PC-3 (cell line): ENCODE measurements around the gene WDR45B. TPM values are rescaled to one million over a fixed set of nuclear protein-coding genes. Genes with fewer than 3 reads are reported as not detected.

Experiments used
- ATAC-seq: fragments of 200-7000 bp; cut with Tn5 transposase; 2 replicates; pipeline ENCODE4 v1.9.1; 2020; ENCODE audit warnings: mild to moderate bottlenecking, moderate library complexity
- BruUV-seq: library from RNA; stranded (reverse); fragments of 400-500 nt; replicated peaks from 2 replicates; lab custom pipeline; 2021; lab: Mats Ljungman, UMichigan
- CTCF ChIA-PET: fragments of 300-600 bp; sonication (Branson Sonifier 250); formaldehyde crosslinking; loops from one replicate; lab custom pipeline; 2022; ENCODE audit warnings: antibody characterized with exemption; lab: Charles Lee
- POLR2A ChIA-PET: fragments of 300-600 bp; sonication (Branson Sonifier 250); formaldehyde crosslinking; loops from one replicate; lab custom pipeline; 2022; ENCODE audit warnings: antibody characterized with exemption; ENCODE audit not compliant: unreplicated experiment; lab: Charles Lee
- DNase-seq: peaks from one replicate; pipeline ENCODE4 v3.0.0-alpha.2; 2015
- H2AFZ ChIP-seq: fragments of 300-600 bp; sonication (generic); 2 replicates; pipeline ENCODE4 v1.6.0; 2016; ENCODE audit warnings: antibody characterized with exemption, low read length
- H3F3A ChIP-seq: fragments of 300-600 bp; sonication (generic); one replicate; pipeline ENCODE4 v1.6.0; 2017; ENCODE audit warnings: antibody characterized with exemption, low read length, control low read depth, mild to moderate bottlenecking; ENCODE audit not compliant: unreplicated experiment
- H3K27ac ChIP-seq: fragments of 300-600 bp; sonication (generic); 2 replicates; pipeline ENCODE4 v1.5.1; 2016; ENCODE audit warnings: mild to moderate bottlenecking, low read length
- H3K27me3 ChIP-seq: fragments of 300-600 bp; sonication (generic); 2 replicates; pipeline ENCODE4 v1.6.1; 2016; ENCODE audit warnings: low read length, mixed read lengths
- H3K36me3 ChIP-seq: fragments of 300-600 bp; sonication (generic); 2 replicates; pipeline ENCODE4 v1.6.1; 2016; ENCODE audit warnings: low read depth, mixed run types, low read length, mixed read lengths
- H3K4me1 ChIP-seq: fragments of 300-600 bp; sonication (generic); 2 replicates; pipeline ENCODE4 v1.5.1; 2016; ENCODE audit warnings: low read length; ENCODE audit not compliant: insufficient read depth
- H3K4me2 ChIP-seq: fragments of 300-600 bp; sonication (generic); 2 replicates; pipeline ENCODE4 v1.6.0; 2016; ENCODE audit warnings: low read length
- H3K4me3 ChIP-seq: fragments of 300-600 bp; sonication (generic); 2 replicates; pipeline ENCODE4 v1.5.1; 2016; ENCODE audit warnings: mild to moderate bottlenecking, low read length, mixed read lengths
- H3K79me2 ChIP-seq: fragments of 300-600 bp; sonication (generic); 2 replicates; pipeline ENCODE4 v1.6.1; 2017; ENCODE audit warnings: low read length, mixed read lengths
- H3K9ac ChIP-seq: fragments of 300-600 bp; sonication (generic); 2 replicates; pipeline ENCODE4 v1.6.0; 2016; ENCODE audit warnings: mild to moderate bottlenecking, low read length
- H3K9me2 ChIP-seq: fragments of 300-600 bp; sonication (generic); replicated peaks from 2 replicates; pipeline ENCODE4 v1.6.1; 2016; ENCODE audit warnings: mixed run types, low read length, mixed read lengths
- H3K9me3 ChIP-seq: fragments of 300-600 bp; sonication (generic); 2 replicates; pipeline ENCODE4 v1.6.1; 2016; ENCODE audit warnings: low read length, mixed read lengths
- H4K20me1 ChIP-seq: fragments of 300-600 bp; sonication (generic); 2 replicates; pipeline ENCODE4 v1.6.1; 2016; ENCODE audit warnings: low read length, mixed read lengths
- EZH2 ChIP-seq: fragments of 300-600 bp; sonication (generic); IDR thresholded peaks from one replicate; pipeline ENCODE4 v1.6.1; 2017; ENCODE audit warnings: antibody characterized with exemption, mild to moderate bottlenecking, low read length; ENCODE audit not compliant: unreplicated experiment
- EZH2phosphoT487 ChIP-seq: fragments of 300-600 bp; sonication (generic); IDR thresholded peaks from 2 replicates; pipeline ENCODE4 v1.6.1; 2018; ENCODE audit warnings: mild to moderate bottlenecking, antibody characterized with exemption, low read length, borderline replicate concordance
- intact Hi-C: fragments of 100-400 bp; cut with micrococcal nuclease; formaldehyde crosslinking; loops from 2 replicates; pipeline ENCODE4 v1.9.0; 2023
- total RNA-seq: library from RNA; depleted of rRNA; stranded (reverse); fragments of >200 nt; gene quantifications from 2 replicates; pipeline ENCODE4 v1.2.3, GENCODE V29; 2014
- TF ChIP-seq, protein P1 (sequence below): fragments of 300-600 bp; sonication (generic); conservative IDR thresholded peaks from 2 replicates; pipeline ENCODE4 v1.5.1; 2017; ENCODE audit warnings: antibody characterized with exemption, low read depth, mild to moderate bottlenecking, low read length

Gene WDR45B
- total RNA-seq, 1 experiment from 2014 or later, result 110 TPM

DNA sequence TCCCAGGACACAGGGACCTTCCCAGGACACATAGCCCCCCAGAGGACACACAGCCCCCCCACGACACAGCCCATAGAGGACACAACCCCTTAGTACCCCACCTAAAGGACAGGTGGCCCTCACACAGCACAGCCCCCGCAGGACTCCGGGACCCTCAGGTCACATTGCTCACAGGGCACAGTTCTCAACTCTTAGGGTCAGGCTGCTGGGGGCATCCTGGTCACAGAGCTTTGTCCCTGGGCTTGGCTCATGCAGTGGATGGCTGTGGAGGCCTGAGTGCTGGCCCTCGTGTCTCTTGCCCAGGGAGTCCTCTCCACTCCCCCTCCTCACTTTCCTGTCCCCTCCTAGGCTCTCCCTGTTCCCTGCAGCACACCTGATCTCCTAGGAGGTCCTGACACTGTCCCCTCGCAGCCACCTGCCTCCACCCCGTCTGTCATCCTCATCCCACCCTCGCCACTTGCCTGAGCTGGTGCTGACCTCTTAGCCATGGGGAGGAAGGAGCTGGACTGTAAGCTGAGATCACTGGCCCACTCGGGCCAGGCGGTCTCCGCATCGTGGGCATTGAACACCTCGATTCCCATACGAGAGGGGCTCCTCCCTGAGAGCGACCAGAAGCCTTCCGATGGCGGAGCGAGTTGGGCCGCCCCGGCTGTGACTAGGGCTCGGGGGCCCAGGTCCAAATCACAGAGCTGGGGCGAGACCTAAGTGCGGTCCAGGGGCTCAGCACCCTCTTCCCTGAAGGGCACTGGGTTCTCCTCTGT, 1.4 kb upstream of the WDR45B start:
- Histone ChIP-seq H3K9me3 (no peaks in the 10 kb centered on the region), H3K4me3 (no peak overlapping the region), H3K4me1 (peaks cover 24% of the 10 kb centered on the region), H4K20me1 (peaks cover 30% of the 10 kb centered on the region), H3K9me2 (no peaks in the 10 kb centered on the region), H3K27ac (no peak overlapping the region), H3F3A (peaks cover 2% of the 10 kb centered on the region), H3K9ac (no peak overlapping the region), H3K36me3 (peaks cover under 1% of the 10 kb centered on the region; the same call in 1 of the 2 replicates), H3K27me3 (no peaks in the 10 kb centered on the region), H3K4me2 (no peak overlapping the region), H2AFZ (no peak overlapping the region), H3K79me2 (peaks cover 36% of the 10 kb centered on the region)
- POLR2A ChIA-PET, result no interaction called here
- intact Hi-C loops, result no loop called here
- DNase-seq (no peak), ATAC-seq (no peak)
- CTCF ChIA-PET, result no interaction called here
- TF ChIP-seq EZH2phosphoT487 (no peak), EZH2 (no peak)
- TF ChIP-seq, protein P1, sequence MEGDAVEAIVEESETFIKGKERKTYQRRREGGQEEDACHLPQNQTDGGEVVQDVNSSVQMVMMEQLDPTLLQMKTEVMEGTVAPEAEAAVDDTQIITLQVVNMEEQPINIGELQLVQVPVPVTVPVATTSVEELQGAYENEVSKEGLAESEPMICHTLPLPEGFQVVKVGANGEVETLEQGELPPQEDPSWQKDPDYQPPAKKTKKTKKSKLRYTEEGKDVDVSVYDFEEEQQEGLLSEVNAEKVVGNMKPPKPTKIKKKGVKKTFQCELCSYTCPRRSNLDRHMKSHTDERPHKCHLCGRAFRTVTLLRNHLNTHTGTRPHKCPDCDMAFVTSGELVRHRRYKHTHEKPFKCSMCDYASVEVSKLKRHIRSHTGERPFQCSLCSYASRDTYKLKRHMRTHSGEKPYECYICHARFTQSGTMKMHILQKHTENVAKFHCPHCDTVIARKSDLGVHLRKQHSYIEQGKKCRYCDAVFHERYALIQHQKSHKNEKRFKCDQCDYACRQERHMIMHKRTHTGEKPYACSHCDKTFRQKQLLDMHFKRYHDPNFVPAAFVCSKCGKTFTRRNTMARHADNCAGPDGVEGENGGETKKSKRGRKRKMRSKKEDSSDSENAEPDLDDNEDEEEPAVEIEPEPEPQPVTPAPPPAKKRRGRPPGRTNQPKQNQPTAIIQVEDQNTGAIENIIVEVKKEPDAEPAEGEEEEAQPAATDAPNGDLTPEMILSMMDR, result no peak
- BruUV-seq, result no TSS peak

DNA sequence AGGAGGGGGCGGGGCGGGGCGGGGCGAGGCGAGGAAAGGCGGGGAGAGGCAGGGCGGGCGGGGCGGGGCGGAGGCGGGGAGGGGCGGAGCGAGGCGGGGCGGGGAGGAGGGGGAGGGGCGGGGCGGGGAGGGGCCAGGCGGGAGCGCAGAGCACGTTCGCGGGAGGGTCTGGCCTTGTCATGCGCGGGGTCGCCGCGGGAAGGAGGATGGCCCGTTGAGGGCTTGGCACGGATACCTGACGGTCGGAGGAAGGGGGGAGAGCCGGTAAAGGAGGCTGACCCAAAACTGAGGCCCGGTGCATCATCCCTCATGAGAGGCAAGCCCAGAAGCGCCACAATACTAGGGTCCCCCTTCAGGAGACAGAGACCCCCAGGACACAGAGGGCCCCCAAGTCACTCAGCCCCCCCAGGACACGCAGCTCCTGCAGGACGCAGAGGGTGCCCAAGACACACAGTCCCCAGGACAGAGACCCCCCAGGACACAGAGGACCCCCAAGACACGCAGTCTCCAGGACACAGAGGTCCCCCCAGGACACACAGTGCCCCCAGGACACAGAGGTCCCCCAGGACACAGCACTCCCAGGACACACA, 593 bp upstream of the WDR45B start:
- Histone ChIP-seq H3K4me3 (peak overlapping the region; percentile 68), H3K9ac (peak overlapping the region; percentile 71), H3K4me2 (peak overlapping the region; percentile 86), H4K20me1 (peaks cover 39% of the 10 kb centered on the region), H3K9me2 (no peaks in the 10 kb centered on the region), H3F3A (no peaks in the 10 kb centered on the region), H3K79me2 (peaks cover 44% of the 10 kb centered on the region), H3K9me3 (no peaks in the 10 kb centered on the region), H3K27me3 (no peaks in the 10 kb centered on the region), H3K4me1 (peaks cover 17% of the 10 kb centered on the region), H2AFZ (no peak overlapping the region), H3K36me3 (peaks cover 9% of the 10 kb centered on the region; the same call in 1 of the 2 replicates), H3K27ac (peak overlapping the region; percentile 59)
- POLR2A ChIA-PET, result no interaction called here
- ATAC-seq (peak; percentile 9; the same call in 1 of the 2 replicates), DNase-seq (peak; percentile 18)
- BruUV-seq, result TSS peak; percentile 66
- intact Hi-C loops, result no loop called here
- CTCF ChIA-PET, result interaction anchor here (0.7 kb wide), 1 partner anchor 39 kb away, joined by 3 read pairs; no protein-coding TSS in a partner anchor
- TF ChIP-seq EZH2phosphoT487 (no peak), EZH2 (no peak)
- TF ChIP-seq, protein P1, result no peak
